Fibroblast of skin of right quadriceps (primary cell): ENCODE data around the gene PCNP.
A peak's percentile ranks its signal among the peaks of the same experiment; 100 is the strongest.
"Not testable (repeated sequence)": the region's sequence is repeated elsewhere in the genome, so short reads cannot be mapped to it uniquely, and the experiment has no call there.

Source experiments
- DNase-seq: peaks from one replicate; pipeline ENCODE4 v3.0.0-alpha.2; 2013

Gene PCNP

GRCh38 chr3:101634591-101635196 lies 60.7 kb downstream of the PCNP start:
- DNase-seq: no peak

DNA sequence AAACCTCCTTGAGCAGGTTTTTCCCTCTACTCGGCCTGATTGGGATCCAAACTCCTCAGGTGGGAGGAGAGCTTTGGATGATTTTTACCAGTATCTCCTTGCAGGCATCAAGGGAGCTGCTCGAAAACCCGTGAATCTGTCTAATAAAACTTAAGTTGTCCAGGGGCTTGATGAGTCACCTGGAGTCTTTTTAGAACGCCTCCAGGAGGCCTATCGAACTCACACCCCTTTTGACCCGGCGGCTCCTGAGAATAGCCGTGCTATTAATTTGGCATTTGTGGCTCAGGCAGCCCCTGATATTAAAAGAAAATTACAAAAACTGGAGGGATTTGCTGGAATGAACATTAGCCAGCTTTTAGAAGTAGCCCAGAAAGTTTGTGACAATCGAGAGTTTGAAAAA lies 61.4 kb downstream of the PCNP start:
- no peak for DNase-seq

DNA sequence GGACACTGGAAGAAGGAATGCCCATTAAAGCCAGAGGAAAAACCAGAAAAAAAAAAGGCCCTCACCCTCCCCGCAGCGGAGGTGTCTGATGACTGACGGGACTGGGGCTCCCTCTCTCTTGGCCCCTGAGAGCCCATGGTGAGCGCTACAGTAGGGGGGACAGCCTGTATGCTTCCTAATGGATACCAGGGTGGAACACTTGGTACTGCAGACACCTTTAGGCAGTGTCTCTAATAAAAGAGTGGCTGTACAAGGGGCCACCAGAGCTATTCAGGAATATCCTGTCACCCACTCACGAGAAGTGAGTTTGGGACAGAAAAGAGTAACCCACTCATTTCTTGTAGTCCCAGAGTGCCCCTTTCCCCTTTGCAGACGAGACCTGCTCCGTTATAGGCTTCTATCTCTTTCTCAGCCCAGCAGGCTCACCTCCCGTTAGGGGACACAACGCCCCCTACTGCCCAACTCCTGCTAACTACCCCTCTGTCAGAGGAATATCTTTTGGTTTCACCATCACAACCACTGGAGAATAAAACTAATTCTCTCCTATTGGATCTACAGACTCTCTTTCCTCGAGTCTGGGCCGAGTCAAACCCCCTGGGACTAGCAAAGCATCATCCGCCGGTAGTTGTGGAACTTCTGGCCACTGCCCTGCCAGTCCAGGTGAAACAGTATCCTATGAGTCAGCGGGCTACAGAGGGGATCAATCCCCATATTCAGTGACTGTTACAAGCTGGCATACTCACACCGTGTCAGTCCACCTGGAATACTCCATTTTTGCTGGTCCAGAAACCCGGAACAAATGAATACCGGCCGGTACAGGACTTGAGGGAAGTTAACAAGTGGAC lies 62.2 kb downstream of the PCNP start:
- DNase-seq: peak; percentile 23

DNA sequence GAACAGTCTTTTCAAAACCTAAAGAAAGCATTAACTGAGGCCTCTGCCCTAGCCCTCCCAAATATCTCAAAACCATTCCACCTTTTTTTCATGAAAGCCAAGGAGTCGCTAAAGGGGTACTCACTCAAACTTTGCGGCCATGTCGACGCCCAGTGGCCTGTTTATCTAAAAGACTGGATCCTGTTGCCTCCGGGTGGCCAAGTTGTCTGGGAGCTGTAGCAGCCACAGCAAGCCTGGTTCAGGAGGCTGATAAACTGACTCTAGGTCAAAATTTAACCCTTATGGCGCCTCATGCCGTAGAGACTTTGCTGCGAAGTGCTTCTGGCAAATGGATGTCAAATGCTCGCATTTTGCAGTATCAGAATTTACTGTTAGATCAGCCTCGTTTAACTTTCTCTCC lies 63.5 kb downstream of the PCNP start:
- no peak for DNase-seq

- no peak for DNase-seq
Observed at GRCh38 chr3:101638261-101638745, 64.3 kb downstream of the PCNP start.

GRCh38 chr3:101639280-101639963 lies 65.4 kb downstream of the PCNP start:
- DNase-seq: no peak

DNA sequence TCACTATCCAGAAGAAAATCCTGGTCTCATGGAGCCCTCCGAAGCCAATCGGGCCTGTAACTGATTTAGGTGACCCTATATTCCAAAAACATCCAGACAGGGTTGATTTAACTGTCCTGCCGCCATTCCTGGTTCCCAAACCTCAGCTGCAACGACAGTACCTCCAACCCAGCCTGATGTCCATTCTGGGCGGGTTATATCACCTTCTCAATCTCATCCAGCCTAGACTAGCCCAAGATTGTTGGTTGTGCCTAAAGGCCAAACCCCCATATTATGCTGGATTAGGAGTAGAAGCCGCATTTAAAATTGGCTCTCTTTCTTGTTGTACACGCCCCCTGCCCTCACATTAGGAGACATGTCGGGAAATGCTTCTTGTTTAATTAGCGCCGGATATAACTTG lies 66.3 kb downstream of the PCNP start:
- no peak for DNase-seq

DNA sequence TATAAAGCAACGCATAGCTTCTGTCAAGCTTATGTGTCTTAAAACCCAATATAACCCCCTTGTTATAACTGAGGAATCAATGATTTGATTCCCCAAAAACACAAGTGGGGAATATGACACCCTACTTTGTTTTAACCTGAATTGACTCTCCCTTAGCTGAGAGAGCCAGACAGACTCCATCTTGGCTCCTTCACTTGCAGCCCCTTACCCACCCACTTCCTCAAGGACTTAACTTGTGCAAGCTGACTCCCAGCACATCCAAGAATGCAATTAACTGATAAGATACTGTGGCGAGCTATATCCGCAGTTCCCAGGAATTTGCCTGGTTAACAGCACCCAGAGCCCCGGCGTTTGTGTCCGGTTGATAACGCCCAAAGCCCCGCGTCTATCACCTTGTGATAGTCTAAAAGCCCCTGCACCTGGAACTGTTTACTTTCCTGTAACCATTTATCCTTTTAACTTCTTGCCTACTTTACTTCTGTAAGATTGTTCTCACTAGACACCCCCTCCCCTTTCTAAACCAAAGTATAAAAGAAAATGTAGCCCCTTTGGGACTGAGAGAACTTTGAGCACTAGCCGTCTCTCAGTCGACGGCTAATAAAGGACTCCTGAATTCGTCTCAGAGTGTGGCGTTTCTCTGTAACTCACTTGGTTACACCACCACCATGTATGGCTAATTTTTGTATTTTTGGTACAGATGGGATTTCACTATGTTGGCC lies 67.6 kb downstream of the PCNP start:
- not testable (repeated sequence) for DNase-seq

DNA sequence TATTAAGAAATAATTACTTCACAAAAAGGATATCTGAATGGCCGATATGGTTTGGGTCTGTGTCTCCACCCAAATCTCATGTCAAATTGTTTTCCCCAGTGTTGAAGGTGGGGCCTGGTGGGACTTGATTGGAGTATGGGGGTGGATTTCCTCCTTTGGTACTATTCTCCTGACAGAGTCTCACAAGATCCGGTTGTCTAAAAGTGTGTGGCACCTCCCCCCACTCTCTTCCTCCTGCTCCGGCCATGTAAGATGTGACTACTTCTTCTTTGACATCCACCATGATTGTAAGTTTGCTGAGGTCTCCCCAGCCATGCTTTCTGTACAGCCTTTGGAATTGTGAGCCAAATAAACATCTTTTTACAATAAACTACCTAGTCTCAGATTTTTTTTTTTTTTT lies 68.5 kb downstream of the PCNP start:
- no peak for DNase-seq

DNA sequence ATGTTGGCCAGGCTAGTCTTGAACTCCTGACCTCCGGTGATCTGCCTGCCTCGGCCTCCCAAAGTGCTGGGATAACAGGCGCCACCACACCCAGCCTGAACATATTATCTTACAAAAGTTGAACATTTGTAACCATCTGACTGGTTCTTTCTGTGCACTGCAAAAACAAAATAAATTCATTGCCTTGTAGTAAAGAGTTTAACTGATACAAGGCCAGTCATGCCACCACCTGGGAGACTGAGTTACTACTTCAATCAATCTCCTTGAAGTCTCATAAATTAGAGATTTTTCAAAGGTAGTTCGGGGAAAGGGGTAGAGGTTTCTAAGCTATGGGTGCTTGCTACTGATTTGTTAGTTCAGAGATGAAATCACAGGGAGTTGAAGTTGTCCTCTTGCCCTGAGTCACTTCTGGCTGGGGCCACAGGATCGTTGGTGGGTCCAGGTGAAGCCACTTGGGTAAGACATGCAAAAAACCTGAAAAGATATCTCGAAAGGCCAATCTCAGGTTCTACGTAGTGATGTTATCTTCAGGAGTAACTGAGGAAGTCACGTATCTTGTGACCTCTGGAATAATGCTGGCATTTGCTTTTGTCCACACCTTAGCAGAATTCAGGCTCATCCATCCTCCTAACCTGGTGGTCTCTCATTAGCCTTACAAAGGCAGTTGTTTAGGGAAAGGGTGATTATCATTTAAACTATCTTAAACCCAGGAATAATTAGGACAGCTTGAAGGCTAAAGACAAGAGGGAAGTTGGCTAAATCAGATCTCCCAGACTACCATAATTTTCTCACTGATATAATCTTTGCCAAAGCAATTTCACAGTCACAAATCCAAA lies 69.2 kb downstream of the PCNP start:
- no peak for DNase-seq
